Bronchial epithelial cell (primary cell): ENCODE measurements around the gene MTSS2. TPM values are rescaled to one million over a fixed set of nuclear protein-coding genes. Genes with fewer than 3 reads are reported as not detected.
A peak's percentile ranks its signal among the peaks of the same experiment; 100 is the strongest.

Experiments
- DNase-seq: peaks from one replicate; pipeline ENCODE4 v3.0.0-alpha.2; 2010; ENCODE audit warnings: low read depth
- FAIRE-seq: peaks from 2 replicates; lab custom pipeline; 2011; peaks lifted over from hg19 to GRCh38; lab: Jason Lieb, UNC
- H3K27me3 ChIP-seq: 2 replicates; pipeline ENCODE4 v1.5.1; 2011; ENCODE audit warnings: low read length; ENCODE audit not compliant: control insufficient read depth, insufficient read depth
- H3K36me3 ChIP-seq: 2 replicates; pipeline ENCODE4 v1.5.1; 2011; ENCODE audit warnings: low read length; ENCODE audit not compliant: control insufficient read depth, insufficient read depth
- H3K4me3 ChIP-seq: 2 replicates; pipeline ENCODE4 v1.5.1; 2011; ENCODE audit warnings: mild to moderate bottlenecking, low read depth, low read length, control low read depth
- total RNA-seq: library from RNA; depleted of rRNA; stranded (reverse); fragments of >200 nt; gene quantifications from 2 replicates; pipeline ENCODE4 v1.2.1, GENCODE V29; 2014
- TF ChIP-seq, protein P1 (sequence below): IDR thresholded peaks from 2 replicates; pipeline ENCODE4 v1.5.1; 2011; ENCODE audit warnings: mild to moderate bottlenecking, moderate library complexity, low read length, control low read depth, inconsistent platforms; ENCODE audit not compliant: insufficient read depth, severe bottlenecking

The MTSS2 gene
- total RNA-seq, 1 donor from 2014 or later = 20.0 TPM

DNA sequence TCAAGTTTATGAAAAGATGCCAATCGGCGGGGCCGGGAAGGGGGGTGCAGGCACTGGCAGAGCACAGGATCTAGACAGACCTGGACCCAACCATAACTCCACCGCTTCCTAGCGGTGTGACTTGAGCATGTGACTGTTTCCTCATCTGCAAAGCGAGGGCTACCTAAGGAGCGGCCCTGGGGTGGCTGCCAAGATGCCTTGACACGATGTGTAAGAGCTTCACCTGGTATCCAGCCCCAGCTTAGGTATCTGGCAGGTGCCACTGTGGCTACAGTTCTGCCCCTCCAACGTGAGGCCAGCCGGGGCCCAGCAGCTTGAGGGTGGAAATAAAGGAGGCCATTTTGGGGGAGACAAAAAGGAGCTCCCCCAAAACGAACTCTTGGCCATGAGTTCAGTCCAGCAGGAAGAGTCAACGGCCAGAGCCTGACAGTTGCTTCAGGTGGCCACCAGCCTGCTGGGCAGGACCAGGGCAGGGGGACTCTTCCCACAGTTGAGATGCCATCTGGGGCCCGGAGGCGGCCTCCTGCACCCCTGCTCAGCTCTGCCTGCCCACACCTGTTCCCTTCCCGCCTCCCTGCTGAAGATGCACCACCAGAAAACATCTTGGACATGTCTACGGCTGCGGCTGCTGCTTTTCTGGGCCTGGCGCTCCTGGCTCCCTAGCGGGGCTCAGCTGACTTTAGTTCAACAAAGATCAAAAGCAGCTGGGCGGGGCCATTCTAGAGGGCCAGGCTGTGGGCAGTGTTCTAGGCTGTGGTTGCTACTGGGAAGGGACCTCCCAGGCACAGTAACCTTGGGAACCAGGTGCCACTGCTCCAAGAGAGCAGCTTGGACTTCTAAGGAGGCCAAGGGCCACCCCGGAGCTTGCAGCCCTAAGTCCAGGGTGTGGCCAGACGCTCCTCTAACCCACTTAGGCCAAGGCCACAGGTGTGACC, 3.4 kb upstream of the MTSS2 start:
- Histone ChIP-seq H3K27me3 (no peaks in the 10 kb centered on the region), H3K36me3 (no peaks in the 10 kb centered on the region), H3K4me3 (no peak overlapping the region)
- FAIRE-seq = no peak
- no peak for DNase-seq
- TF ChIP-seq, protein P1, sequence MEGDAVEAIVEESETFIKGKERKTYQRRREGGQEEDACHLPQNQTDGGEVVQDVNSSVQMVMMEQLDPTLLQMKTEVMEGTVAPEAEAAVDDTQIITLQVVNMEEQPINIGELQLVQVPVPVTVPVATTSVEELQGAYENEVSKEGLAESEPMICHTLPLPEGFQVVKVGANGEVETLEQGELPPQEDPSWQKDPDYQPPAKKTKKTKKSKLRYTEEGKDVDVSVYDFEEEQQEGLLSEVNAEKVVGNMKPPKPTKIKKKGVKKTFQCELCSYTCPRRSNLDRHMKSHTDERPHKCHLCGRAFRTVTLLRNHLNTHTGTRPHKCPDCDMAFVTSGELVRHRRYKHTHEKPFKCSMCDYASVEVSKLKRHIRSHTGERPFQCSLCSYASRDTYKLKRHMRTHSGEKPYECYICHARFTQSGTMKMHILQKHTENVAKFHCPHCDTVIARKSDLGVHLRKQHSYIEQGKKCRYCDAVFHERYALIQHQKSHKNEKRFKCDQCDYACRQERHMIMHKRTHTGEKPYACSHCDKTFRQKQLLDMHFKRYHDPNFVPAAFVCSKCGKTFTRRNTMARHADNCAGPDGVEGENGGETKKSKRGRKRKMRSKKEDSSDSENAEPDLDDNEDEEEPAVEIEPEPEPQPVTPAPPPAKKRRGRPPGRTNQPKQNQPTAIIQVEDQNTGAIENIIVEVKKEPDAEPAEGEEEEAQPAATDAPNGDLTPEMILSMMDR = no peak

DNA sequence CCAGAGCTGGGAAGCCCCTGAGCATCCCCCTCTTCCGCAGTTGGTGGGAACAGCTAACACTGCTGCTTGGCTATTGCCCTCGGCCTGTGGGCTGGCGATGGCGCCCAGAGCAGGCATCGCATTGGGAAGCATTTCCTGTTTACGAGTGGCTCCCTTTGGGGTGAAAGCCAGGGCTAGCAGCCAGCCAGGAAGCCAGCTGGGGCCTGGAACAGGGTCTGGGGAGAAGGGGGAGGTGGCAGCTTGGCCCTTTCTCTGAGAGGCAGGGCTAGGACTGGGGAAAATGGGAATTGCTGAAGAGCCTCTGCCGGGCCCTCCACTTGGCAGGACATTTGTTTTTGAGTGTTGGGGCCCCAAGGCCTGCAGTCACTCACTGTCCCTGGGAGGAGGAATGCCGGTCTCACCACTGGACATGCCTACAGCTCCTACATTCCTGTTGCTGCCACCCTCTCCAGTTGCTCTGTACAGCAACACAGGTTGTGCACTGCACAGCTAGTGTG, 2.4 kb upstream of the MTSS2 start:
- DNase-seq = no peak
- no peaks in the 10 kb centered on the region for H3K27me3 ChIP-seq
- TF ChIP-seq, protein P1 = no peak
- FAIRE-seq = no peak
- peaks cover 3% of the 10 kb centered on the region for H3K36me3 ChIP-seq
- no peak overlapping the region for H3K4me3 ChIP-seq

DNA sequence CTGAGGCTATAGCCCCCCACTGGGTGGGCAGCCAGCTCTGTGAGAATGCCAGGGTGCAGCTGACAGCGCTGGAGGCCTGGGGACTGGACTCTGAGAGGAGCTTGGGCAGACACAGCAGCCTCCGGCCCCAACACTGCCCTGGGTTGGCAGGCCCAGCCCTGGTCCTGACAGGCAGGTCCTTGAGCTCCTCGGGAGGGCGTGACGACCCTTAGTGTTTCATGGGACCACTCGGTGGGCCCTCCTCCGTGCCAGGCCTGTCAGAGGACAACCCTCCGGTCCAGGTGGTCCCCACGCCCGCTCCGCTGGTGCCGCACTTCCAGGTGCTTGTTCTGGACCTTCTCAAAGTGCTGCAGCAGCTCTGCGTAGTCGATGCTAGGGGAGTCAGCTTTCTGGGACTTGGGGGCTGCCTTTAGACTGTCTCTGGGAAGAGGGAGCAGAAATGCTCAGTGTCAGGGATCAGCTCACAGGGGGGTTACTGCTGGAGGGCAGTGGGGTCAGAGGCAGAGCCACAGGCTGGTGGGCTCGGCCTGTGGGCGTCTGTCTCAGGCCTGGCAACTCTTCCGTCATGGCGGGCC, 1.9 kb upstream of the MTSS2 start:
- H3K36me3 ChIP-seq = peaks cover 8% of the 10 kb centered on the region
- FAIRE-seq (no peak), DNase-seq (no peak)
- TF ChIP-seq, protein P1 = no peak
- no peaks in the 10 kb centered on the region for H3K27me3 ChIP-seq
- no peak overlapping the region for H3K4me3 ChIP-seq

DNA sequence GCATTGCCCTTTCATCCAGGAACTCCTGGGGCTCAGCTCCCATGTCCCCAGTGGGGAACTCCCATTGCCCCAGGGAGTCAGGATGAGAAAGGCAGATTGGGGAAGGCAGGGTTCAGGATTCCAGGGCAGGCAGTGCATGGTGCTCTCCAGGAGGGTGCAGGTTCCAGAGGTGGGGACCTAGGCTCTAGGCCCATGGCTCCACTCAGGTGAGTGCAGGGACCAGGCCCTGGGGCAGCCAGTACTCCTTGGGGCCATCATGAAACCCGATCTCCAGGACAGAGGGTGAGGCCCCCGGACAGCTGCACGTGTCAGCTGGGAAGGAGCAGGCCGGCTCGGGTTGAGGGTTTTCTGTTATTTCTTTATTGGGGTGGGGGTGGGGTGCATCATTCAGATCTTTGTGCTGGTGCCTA, 1.3 kb upstream of the MTSS2 start:
- peaks cover 8% of the 10 kb centered on the region for H3K36me3 ChIP-seq
- TF ChIP-seq, protein P1 = no peak
- no peak overlapping the region for H3K4me3 ChIP-seq
- FAIRE-seq = no peak
- no peak for DNase-seq
- no peaks in the 10 kb centered on the region for H3K27me3 ChIP-seq

DNA sequence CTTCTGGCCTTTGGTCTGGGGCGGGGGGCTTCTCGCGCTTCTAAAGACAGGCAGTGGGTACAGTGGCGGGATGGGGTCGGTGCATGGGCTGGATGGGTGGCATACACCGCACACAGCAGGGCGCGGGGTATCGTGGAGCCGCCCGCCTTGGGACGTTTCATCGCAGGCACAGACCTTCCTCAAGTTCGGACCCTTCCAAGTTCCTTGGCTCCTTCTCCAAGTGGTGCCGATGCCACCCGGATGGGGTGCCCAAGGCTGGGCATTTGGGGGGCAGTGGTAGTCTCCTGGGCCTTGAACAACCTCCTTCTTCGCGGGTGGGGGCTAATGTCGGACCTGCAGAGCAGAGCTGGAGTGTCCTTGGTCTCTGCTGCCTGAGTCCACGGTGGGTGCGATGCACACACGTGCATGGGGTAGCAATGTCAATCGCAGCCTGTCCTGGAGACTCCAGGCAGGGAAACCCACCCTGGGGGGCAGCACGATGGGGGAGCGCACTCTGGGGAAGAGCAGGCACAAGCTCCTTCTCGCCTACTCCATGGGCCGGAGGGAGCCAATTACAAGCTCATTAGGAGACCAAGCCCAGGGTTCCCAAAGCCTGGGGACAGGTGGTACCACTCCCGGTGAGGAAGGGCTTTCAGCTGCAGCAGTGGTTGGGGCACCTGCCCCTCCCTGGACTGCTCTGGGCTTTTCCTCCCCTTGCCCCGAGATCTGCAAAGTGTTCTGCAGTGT, 686 bp upstream of the MTSS2 start:
- TF ChIP-seq, protein P1 = no peak
- no peaks in the 10 kb centered on the region for H3K27me3 ChIP-seq
- H3K36me3 ChIP-seq = peaks cover 8% of the 10 kb centered on the region
- H3K4me3 ChIP-seq = peak overlapping the region; percentile 86
- FAIRE-seq (no peak), DNase-seq (no peak)
